ENCODE data around the gene BCL2.

DNA sequence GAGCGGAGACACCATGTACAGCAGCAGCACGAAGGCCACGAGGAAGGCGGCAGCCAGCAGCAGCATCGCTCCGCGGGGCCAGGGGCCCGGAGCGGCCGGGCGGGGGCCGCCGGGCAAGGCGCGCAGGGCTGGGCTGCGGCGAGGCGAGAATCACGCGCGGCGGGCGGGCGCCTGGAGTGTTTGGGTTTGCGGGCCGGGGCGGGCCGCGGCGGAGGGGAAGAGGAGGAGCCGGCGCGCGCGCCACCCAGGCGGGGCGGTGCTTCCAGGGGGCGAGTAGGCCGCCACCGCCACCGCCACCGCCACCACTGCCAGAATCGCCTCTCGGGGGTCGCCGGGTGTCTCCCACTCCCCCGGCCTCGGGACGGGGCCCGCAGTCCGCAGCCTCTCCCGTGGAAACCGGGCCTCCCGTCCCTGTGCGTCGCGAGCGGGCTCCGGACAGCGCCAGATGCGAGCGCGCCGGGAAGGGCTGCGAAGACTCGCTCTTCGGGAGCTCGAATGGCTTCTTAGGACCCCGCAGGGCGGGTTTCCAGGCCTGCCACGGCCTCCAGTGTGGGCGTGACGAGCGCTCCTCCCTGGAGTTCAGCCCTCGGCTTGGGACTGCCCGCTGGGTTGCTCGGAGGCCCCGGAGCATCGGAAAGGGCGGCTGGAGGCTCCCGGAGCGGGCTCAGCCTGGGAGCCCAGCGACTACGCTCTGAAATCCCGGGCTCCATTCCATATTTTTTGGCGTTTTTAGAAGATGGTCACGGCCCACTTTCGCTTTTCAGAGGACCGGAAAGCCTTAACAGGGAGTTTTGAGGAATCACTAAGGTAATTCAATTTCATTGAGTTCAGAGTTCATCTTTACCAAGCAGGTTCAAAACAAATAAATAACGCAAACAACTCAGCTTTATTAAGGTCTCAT lies 47.7 kb upstream of the BCL2 start, which contains the start of gene KDSR:
- TF ChIP-seq CREB1 (IDR thresholded peaks at IDR 0.05; ENCODE audit: low read depth) (peak; percentile 47; the same call in 1 of the 2 replicates), YY1 (IDR thresholded peaks at IDR 0.05; ENCODE audit: low read depth) (peak; percentile 77), TAF1 (IDR thresholded peaks at IDR 0.05; ENCODE audit: low read depth) (peak; percentile 70), CEBPB (IDR thresholded peaks at IDR 0.05) (peak; percentile 42; the same call in 1 of the 2 replicates), TCF12 (IDR thresholded peaks at IDR 0.05; ENCODE audit: low read depth) (peak; percentile 66)
- TF ChIP-seq, protein P1, sequence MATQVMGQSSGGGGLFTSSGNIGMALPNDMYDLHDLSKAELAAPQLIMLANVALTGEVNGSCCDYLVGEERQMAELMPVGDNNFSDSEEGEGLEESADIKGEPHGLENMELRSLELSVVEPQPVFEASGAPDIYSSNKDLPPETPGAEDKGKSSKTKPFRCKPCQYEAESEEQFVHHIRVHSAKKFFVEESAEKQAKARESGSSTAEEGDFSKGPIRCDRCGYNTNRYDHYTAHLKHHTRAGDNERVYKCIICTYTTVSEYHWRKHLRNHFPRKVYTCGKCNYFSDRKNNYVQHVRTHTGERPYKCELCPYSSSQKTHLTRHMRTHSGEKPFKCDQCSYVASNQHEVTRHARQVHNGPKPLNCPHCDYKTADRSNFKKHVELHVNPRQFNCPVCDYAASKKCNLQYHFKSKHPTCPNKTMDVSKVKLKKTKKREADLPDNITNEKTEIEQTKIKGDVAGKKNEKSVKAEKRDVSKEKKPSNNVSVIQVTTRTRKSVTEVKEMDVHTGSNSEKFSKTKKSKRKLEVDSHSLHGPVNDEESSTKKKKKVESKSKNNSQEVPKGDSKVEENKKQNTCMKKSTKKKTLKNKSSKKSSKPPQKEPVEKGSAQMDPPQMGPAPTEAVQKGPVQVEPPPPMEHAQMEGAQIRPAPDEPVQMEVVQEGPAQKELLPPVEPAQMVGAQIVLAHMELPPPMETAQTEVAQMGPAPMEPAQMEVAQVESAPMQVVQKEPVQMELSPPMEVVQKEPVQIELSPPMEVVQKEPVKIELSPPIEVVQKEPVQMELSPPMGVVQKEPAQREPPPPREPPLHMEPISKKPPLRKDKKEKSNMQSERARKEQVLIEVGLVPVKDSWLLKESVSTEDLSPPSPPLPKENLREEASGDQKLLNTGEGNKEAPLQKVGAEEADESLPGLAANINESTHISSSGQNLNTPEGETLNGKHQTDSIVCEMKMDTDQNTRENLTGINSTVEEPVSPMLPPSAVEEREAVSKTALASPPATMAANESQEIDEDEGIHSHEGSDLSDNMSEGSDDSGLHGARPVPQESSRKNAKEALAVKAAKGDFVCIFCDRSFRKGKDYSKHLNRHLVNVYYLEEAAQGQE (IDR thresholded peaks at IDR 0.05; ENCODE audit: low read depth) = no peak
- TF ChIP-seq, protein P2, sequence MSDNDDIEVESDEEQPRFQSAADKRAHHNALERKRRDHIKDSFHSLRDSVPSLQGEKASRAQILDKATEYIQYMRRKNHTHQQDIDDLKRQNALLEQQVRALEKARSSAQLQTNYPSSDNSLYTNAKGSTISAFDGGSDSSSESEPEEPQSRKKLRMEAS (IDR thresholded peaks at IDR 0.05) = peak; percentile 75

Measured in Ishikawa (cell line).